GM12878 (cell line): Measurements from ENCODE around the gene LGALS4. TPM values are rescaled to one million over a fixed set of nuclear protein-coding genes. Genes with fewer than 3 reads are reported as not detected.

Source experiments
- ATAC-seq: fragments of 200-7000 bp; cut with Tn5 transposase; 3 replicates; pipeline ENCODE4 v1.9.1; 2020; ENCODE audit warnings: mild to moderate bottlenecking, moderate library complexity
- BruUV-seq: library from RNA; stranded (reverse); fragments of 400-500 nt; replicated peaks from 2 replicates; lab custom pipeline; 2021; lab: Mats Ljungman, UMichigan
- CTCF ChIA-PET: fragments of 300-600 bp; sonication (Branson Sonifier 250); formaldehyde crosslinking; extraction: SDS; loops from one replicate; lab custom pipeline; 2021; ENCODE audit warnings: inconsistent platforms; lab: Yijun Ruan, JAX
- POLR2A ChIA-PET: fragments of 350-600 bp; formaldehyde crosslinking; extraction: SDS; loops from one replicate; lab custom pipeline; 2021; ENCODE audit warnings: inconsistent platforms; lab: Charles Lee
- RAD21 ChIA-PET: fragments of 300-600 bp; sonication (Branson Sonifier 250); formaldehyde crosslinking; loops from one replicate; lab custom pipeline; 2023; ENCODE audit warnings: antibody characterized with exemption; ENCODE audit not compliant: unreplicated experiment; lab: Charles Lee
- SMC1A ChIA-PET: fragments of 300-600 bp; sonication (Branson Sonifier 250); formaldehyde crosslinking; loops from one replicate; lab custom pipeline; 2023; ENCODE audit not compliant: unreplicated experiment, uncharacterized antibody; lab: Charles Lee
- DNase-seq: peaks from one replicate; pipeline ENCODE4 v3.0.0-alpha.2; 2011; ENCODE audit warnings: low read depth, low spot score
- FAIRE-seq: peaks from 3 replicates; lab custom pipeline; 2011; peaks lifted over from hg19 to GRCh38; lab: Jason Lieb, UNC
- H2AFZ ChIP-seq: 2 replicates; pipeline ENCODE4 v1.6.0; 2011; ENCODE audit warnings: low read depth, low read length, control low read depth; ENCODE audit not compliant: control insufficient read depth
- H3K27ac ChIP-seq: 2 replicates; pipeline ENCODE4 v1.5.1; 2011; ENCODE audit warnings: control low read depth; ENCODE audit not compliant: control insufficient read depth, insufficient read depth
- H3K27me3 ChIP-seq, 2 experiments: replicated peaks in 1 of 2; 2 replicates each; pipeline versions ENCODE4 v1.6.0 to v1.6.1; 2011; ENCODE audit warnings: low read length in 1 of 2; ENCODE audit not compliant: control insufficient read depth in 2 of 2, insufficient read depth in 2 of 2
- H3K36me3 ChIP-seq, 2 experiments: 2 replicates each; pipeline ENCODE4 v1.5.1; 2011; ENCODE audit warnings: low read length in 1 of 2; ENCODE audit not compliant: control insufficient read depth in 2 of 2, insufficient read depth in 2 of 2
- H3K4me1 ChIP-seq: 2 replicates; pipeline ENCODE4 v1.6.1; 2011; ENCODE audit warnings: mild to moderate bottlenecking, low read length, moderate library complexity, mixed read lengths; ENCODE audit not compliant: control insufficient read depth, insufficient read depth
- H3K4me2 ChIP-seq: 2 replicates; pipeline ENCODE4 v1.6.0; 2011; ENCODE audit warnings: control low read depth; ENCODE audit not compliant: control insufficient read depth, insufficient read depth
- H3K4me3 ChIP-seq: fragments of 200-600 bp; sonication (generic); 2 replicates; pipeline ENCODE4 v1.5.1; 2016
- H3K79me2 ChIP-seq: 2 replicates; pipeline ENCODE4 v1.6.0; 2011; ENCODE audit warnings: low read length; ENCODE audit not compliant: control insufficient read depth, insufficient read depth
- H3K9ac ChIP-seq: 2 replicates; pipeline ENCODE4 v1.8.0; 2011; ENCODE audit warnings: low read length, control low read depth, mixed read lengths; ENCODE audit not compliant: control insufficient read depth, insufficient read depth
- H3K9me3 ChIP-seq: replicated peaks from 3 replicates; pipeline ENCODE4 v1.5.1; 2011; ENCODE audit warnings: mild to moderate bottlenecking, low read length; ENCODE audit not compliant: control insufficient read depth, insufficient read depth
- H4K20me1 ChIP-seq: 2 replicates; pipeline ENCODE4 v1.6.0; 2011; ENCODE audit not compliant: control insufficient read depth, insufficient read depth
- E2F8 ChIP-seq: fragments of 450-650 bp; IDR thresholded peaks from 2 replicates; pipeline ENCODE4 v1.6.1; 2018; ENCODE audit warnings: mild to moderate bottlenecking, low read depth, moderate library complexity; ENCODE audit not compliant: partially characterized antibody
- HDAC2 ChIP-seq: fragments of 200-600 bp; sonication (generic); IDR thresholded peaks from 2 replicates; pipeline ENCODE4 v1.6.1; 2017
- MEF2A ChIP-seq: IDR thresholded peaks from 2 replicates; pipeline ENCODE4 v1.6.1; 2011; ENCODE audit warnings: low read depth, mild to moderate bottlenecking, low read length, moderate library complexity; ENCODE audit not compliant: insufficient read depth
- MLLT1 ChIP-seq: fragments of 450-650 bp; IDR thresholded peaks from 2 replicates; pipeline ENCODE4 v1.6.1; 2016; ENCODE audit warnings: mild to moderate bottlenecking
- NFXL1 ChIP-seq: fragments of 450-650 bp; IDR thresholded peaks from 2 replicates; pipeline ENCODE4 v1.6.1; 2017; ENCODE audit warnings: antibody characterized with exemption, mild to moderate bottlenecking, borderline replicate concordance
- POLR2AphosphoS2 ChIP-seq: IDR thresholded peaks from 2 replicates; pipeline ENCODE4 v1.6.1; 2011; ENCODE audit warnings: low read depth, mild to moderate bottlenecking, low read length, improper control_type of control experiment, moderate library complexity
- RAD21 ChIP-seq: IDR thresholded peaks from 2 replicates; pipeline ENCODE4 v1.6.1; 2011; ENCODE audit warnings: mild to moderate bottlenecking, low read depth, low read length, moderate library complexity; ENCODE audit not compliant: insufficient read depth
- RB1 ChIP-seq: fragments of 450-650 bp; formaldehyde crosslinking; IDR thresholded peaks from 2 replicates; pipeline ENCODE4 v1.6.1; 2017; ENCODE audit warnings: mild to moderate bottlenecking, borderline replicate concordance
- RELB ChIP-seq: fragments of 450-650 bp; IDR thresholded peaks from 2 replicates; pipeline ENCODE4 v1.6.1; 2017; ENCODE audit warnings: low read depth, mild to moderate bottlenecking, moderate library complexity
- SUPT20H ChIP-seq: IDR thresholded peaks from 2 replicates; pipeline ENCODE4 v1.6.1; 2011; ENCODE audit warnings: low read depth, mild to moderate bottlenecking, low read length, moderate library complexity, borderline replicate concordance; ENCODE audit not compliant: control insufficient read depth
- TBL1XR1 ChIP-seq: IDR thresholded peaks from 2 replicates; pipeline ENCODE4 v1.6.1; 2012; ENCODE audit warnings: low read depth, low read length, improper control_type of control experiment
- TCF12 ChIP-seq: IDR thresholded peaks from 2 replicates; pipeline ENCODE4 v1.6.1; 2011; ENCODE audit warnings: low read depth, mild to moderate bottlenecking, low read length
- ZBED1 ChIP-seq: IDR thresholded peaks from 2 replicates; pipeline ENCODE4 v1.6.1; 2016; ENCODE audit warnings: borderline replicate concordance
- WGBS: methylation state at CpG from one replicate; pipeline ENCODE4 v1.1.6; 2016; ENCODE audit warnings: low lambda C conversion rate; ENCODE audit not compliant: insufficient replicate concordance, insufficient coverage; ENCODE audit errors: missing lambda C conversion rate; 5-methylcytosine and 5-hydroxymethylcytosine counted together
- in situ Hi-C: fragments of 300-500 bp; cut with MboI; formaldehyde crosslinking; loops from 9 replicates; pipeline ENCODE4 v1.14.3; 2018; ENCODE audit warnings: mixed read lengths
- intact Hi-C: fragments of 100-400 bp; cut with micrococcal nuclease; formaldehyde crosslinking; loops from one replicate; pipeline ENCODE4 v1.14.2; 2022; ENCODE audit not compliant: unreplicated experiment
- polyA plus RNA-seq, 11 experiments: library from polyadenylated mRNA; depleted of rRNA in 4 of 11; unstranded in 6 of 11; stranded (reverse) in 5 of 11; fragments of >200 nt; fragmentation: Nextera tagmentation in 4 of 11; fragmentation: Illumina TruSeq in 1 of 11; extraction: Ambion mirVana in 4 of 11; extraction: Trizol in 1 of 11; gene quantifications; 1 replicate in 1 of 11; 2 replicates in 10 of 11; pipeline versions ENCODE4 v1.2.1 to v1.2.3, GENCODE V29; 2011 to 2016; ENCODE audit warnings: inconsistent platforms in 2 of 11, missing spikeins in 2 of 11, low read depth in 1 of 11
- total RNA-seq, 4 experiments: library from RNA; depleted of rRNA in 3 of 4; stranded (reverse); fragments of >200 nt in 3 of 4; fragmentation: Illumina TruSeq in 1 of 4; extraction: Trizol in 1 of 4; gene quantifications; 2 replicates each; pipeline versions ENCODE4 v1.2.1 to v1.2.3, GENCODE V29; 2013 to 2021

LGALS4 gene
- total and polyA plus RNA-seq, 10 of the 15 experiments (the other 5 are each of a cell fraction or from before 2014, with no cell fraction given): 0.13 to 2.1 (median 0.26) TPM; not detected in 4

GRCh38 chr19:38781058-38781457, 31.7 kb downstream of the LGALS4 start:
- no TSS peak for BruUV-seq
- Histone ChIP-seq H3K4me1 (no peaks in the 10 kb centered on the region), H2AFZ (no peak overlapping the region), H3K9ac (no peak overlapping the region), H3K27me3 (no peaks in the 10 kb centered on the region; a peak in 1 of 4 replicates), H4K20me1 (no peaks in the 10 kb centered on the region), H3K4me3 (no peak overlapping the region), H3K4me2 (no peak overlapping the region), H3K79me2 (no peaks in the 10 kb centered on the region), H3K27ac (no peak overlapping the region), H3K36me3 (no peaks in the 10 kb centered on the region), H3K9me3 (no peaks in the 10 kb centered on the region)
- RAD21 ChIA-PET: no interaction called here
- in situ Hi-C loops (no loop called here), intact Hi-C loops (loop anchor here (10.0 kb wide), 1 partner anchor 104 kb away; no protein-coding TSS in a partner anchor)
- 60% methylated on average over 7 of the region's 7 CpGs for WGBS
- CTCF ChIA-PET: no interaction called here
- ATAC-seq (no peak), FAIRE-seq (no peak), DNase-seq (no peak)
- POLR2A ChIA-PET: no interaction called here
- no peak for TF ChIP-seq TCF12
- no peak for TF ChIP-seq ZBED1
- no peak for TF ChIP-seq RAD21
- no peak for TF ChIP-seq MLLT1
- no peak for TF ChIP-seq HDAC2
- no peak for TF ChIP-seq E2F8
- TF ChIP-seq RB1: no peak
- TF ChIP-seq MEF2A: no peak
- no peak for TF ChIP-seq TBL1XR1
- TF ChIP-seq NFXL1: no peak
- no peak for TF ChIP-seq SUPT20H
- no peak for TF ChIP-seq POLR2AphosphoS2
- no peak for TF ChIP-seq RELB
- SMC1A ChIA-PET: no interaction called here
